Liver (tissue), 3 donors: Measurements from ENCODE around the gene CPED1.

Source experiments
- CTCF ChIP-seq: fragments of 150-350 bp; IDR thresholded peaks from 2 replicates; pipeline ENCODE4 v1.5.1; 2017; ENCODE audit warnings: improper control_type of control experiment, low read depth, low read length; ENCODE audit not compliant: missing input control
- EGR1 ChIP-seq, 2 donors: IDR thresholded peaks; 2 replicates each; pipeline ENCODE4 v1.6.1; 2016 to 2018; ENCODE audit warnings: antibody characterized with exemption in 2 of 2, low read depth in 2 of 2
- SP1 ChIP-seq: IDR thresholded peaks from 2 replicates; pipeline ENCODE4 v1.6.1; 2018; ENCODE audit warnings: antibody characterized with exemption, mild to moderate bottlenecking
- donor health status: healthy.
- donor health status: healthy.

- no peak for TF ChIP-seq CTCF
- TF ChIP-seq SP1: no peak
- no peak for TF ChIP-seq EGR1 (IDR thresholded peaks at IDR 0.05; ENCODE audit: low read depth in 2 of 2)
Measured at GRCh38 chr7:121005996-121006584, 17.6 kb downstream of the CPED1 start.
